Neural crest cell (in vitro differentiated cells): ENCODE measurements around the gene GSK3B. TPM values are rescaled to one million over a fixed set of nuclear protein-coding genes. Genes with fewer than 3 reads are reported as not detected.

ENCODE experiments used
- DNase-seq: peaks from one replicate; pipeline ENCODE4 v3.0.0; 2021; ENCODE audit warnings: low read depth, mixed read lengths, low spot score
- H3K27ac Mint-ChIP-seq: one replicate; pipeline ENCODE4 v1.8.0; 2021; ENCODE audit warnings: mild to moderate bottlenecking, mixed read lengths; ENCODE audit not compliant: unreplicated experiment
- H3K27me3 Mint-ChIP-seq: 2 replicates; pipeline ENCODE4 v1.8.0; 2021; ENCODE audit warnings: low read depth, mild to moderate bottlenecking, mixed read lengths
- H3K36me3 Mint-ChIP-seq: 2 replicates; pipeline ENCODE4 v1.8.0; 2021; ENCODE audit warnings: low read depth, mild to moderate bottlenecking, mixed read lengths
- H3K4me1 Mint-ChIP-seq: 2 replicates; pipeline ENCODE4 v1.8.0; 2021; ENCODE audit warnings: mixed read lengths
- H3K4me3 Mint-ChIP-seq: one replicate; pipeline ENCODE4 v1.8.0; 2021; ENCODE audit warnings: mild to moderate bottlenecking, mixed read lengths
- H3K9me3 Mint-ChIP-seq: 2 replicates; pipeline ENCODE4 v1.8.0; 2021; ENCODE audit warnings: mixed read lengths
- total RNA-seq: library from RNA; stranded (reverse); gene quantifications from 2 replicates; pipeline ENCODE4 v1.2.1, GENCODE V29; 2021
- TF ChIP-seq, protein P1 (sequence below): fragments of 200-600 bp; sonication (generic); conservative IDR thresholded peaks from 2 replicates; pipeline ENCODE4 v1.5.0; 2021; ENCODE audit warnings: antibody characterized with exemption, mild to moderate bottlenecking

The GSK3B gene
- total RNA-seq, 1 donor from 2014 or later, result 81.5 TPM

DNA sequence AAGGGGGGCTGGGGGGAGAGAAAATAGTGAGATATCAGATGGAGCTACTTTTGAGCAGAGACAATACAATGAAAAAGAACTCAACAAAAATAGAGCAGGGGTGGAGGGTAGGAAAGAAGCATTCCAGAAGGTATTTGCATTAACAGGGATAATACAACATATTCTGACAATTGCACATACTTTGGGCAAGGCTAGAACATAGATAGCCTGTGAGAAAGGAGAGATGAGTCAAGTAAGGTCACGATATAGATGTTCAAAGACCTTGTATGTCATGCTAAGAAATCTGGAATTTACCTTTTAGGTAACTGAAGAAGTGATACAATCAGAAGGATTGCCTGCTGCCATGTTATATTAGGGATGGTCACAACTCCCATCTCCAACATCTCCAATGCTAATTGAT, 155.2 kb downstream of the GSK3B start:
- Mint-ChIP-seq H3K27ac (no peak overlapping the region), H3K4me3 (no peak overlapping the region), H3K36me3 (peaks cover 12% of the 10 kb centered on the region), H3K9me3 (no peaks in the 10 kb centered on the region), H3K27me3 (no peaks in the 10 kb centered on the region), H3K4me1 (peaks cover 5% of the 10 kb centered on the region)
- no peak for DNase-seq
- TF ChIP-seq, protein P1, sequence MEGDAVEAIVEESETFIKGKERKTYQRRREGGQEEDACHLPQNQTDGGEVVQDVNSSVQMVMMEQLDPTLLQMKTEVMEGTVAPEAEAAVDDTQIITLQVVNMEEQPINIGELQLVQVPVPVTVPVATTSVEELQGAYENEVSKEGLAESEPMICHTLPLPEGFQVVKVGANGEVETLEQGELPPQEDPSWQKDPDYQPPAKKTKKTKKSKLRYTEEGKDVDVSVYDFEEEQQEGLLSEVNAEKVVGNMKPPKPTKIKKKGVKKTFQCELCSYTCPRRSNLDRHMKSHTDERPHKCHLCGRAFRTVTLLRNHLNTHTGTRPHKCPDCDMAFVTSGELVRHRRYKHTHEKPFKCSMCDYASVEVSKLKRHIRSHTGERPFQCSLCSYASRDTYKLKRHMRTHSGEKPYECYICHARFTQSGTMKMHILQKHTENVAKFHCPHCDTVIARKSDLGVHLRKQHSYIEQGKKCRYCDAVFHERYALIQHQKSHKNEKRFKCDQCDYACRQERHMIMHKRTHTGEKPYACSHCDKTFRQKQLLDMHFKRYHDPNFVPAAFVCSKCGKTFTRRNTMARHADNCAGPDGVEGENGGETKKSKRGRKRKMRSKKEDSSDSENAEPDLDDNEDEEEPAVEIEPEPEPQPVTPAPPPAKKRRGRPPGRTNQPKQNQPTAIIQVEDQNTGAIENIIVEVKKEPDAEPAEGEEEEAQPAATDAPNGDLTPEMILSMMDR, result no peak

DNA sequence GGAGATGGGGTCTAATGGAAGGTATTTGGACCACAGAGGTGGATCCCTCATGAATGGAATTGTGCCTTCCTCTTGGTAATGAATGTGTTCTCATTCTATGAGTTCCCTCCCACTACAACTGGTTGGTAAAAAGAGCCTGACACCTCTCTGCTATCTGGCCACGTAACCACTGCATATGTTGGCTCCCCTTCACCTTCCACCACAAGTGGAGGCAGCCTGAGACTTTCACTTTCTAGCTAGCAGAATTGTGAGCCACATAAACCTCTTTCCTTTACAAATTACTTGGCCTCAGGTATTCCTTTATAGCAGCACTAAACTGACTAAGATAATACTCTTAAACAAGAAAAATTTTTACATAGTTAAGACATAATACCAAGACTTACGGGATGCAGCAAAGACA, 157.0 kb downstream of the GSK3B start:
- Mint-ChIP-seq H3K27ac (no peak overlapping the region), H3K36me3 (peaks cover 8% of the 10 kb centered on the region), H3K27me3 (no peaks in the 10 kb centered on the region), H3K4me3 (no peak overlapping the region), H3K4me1 (no peaks in the 10 kb centered on the region), H3K9me3 (no peaks in the 10 kb centered on the region)
- TF ChIP-seq, protein P1, result no peak
- DNase-seq, result no peak

DNA sequence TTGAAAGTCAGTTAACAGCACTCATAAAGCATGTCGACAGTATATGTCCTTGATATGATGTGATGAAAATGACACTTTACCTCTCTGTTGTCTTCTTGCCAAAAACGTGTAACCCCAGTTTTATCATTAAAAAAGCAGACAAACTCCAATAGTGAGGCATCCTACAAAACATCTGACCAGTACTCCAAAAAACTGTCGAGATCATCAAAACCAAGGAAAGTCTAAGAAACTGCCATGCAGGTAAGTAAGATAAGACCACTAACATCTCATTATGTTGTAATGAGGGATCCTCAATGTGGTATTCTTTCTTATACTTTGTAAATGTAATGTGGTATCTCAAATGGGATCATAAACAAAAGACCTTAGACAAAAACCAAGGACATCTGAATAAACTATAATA, 160.0 kb downstream of the GSK3B start:
- no peak overlapping the region for H3K27ac Mint-ChIP-seq
- no peak for DNase-seq
- H3K9me3 Mint-ChIP-seq, result no peaks in the 10 kb centered on the region
- TF ChIP-seq, protein P1, result no peak
- H3K27me3 Mint-ChIP-seq, result no peaks in the 10 kb centered on the region
- peaks cover 4% of the 10 kb centered on the region for H3K36me3 Mint-ChIP-seq
- no peaks in the 10 kb centered on the region for H3K4me1 Mint-ChIP-seq
- no peak overlapping the region for H3K4me3 Mint-ChIP-seq

DNA sequence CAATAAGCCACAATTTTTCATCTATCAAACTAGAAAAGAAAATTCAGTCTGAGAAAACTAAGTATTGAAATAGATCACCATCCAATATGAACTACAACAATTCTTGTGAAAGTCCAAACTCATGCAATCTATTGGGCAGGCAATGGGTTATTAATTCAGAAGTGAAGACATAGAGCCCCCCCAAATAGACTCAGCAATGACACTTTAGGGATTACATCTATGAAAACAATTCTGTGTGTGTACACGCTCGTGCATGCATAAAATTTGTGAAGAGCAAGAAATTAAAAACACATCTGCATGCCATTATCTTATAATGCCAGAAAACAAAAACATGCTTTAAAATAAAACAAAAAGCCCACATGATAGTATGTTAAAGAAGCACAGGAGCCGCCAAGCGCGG, 161.0 kb downstream of the GSK3B start:
- no peak overlapping the region for H3K27ac Mint-ChIP-seq
- H3K27me3 Mint-ChIP-seq, result no peaks in the 10 kb centered on the region
- no peaks in the 10 kb centered on the region for H3K9me3 Mint-ChIP-seq
- DNase-seq, result no peak
- H3K4me3 Mint-ChIP-seq, result no peak overlapping the region
- peaks cover 4% of the 10 kb centered on the region for H3K36me3 Mint-ChIP-seq
- TF ChIP-seq, protein P1, result no peak
- no peaks in the 10 kb centered on the region for H3K4me1 Mint-ChIP-seq

DNA sequence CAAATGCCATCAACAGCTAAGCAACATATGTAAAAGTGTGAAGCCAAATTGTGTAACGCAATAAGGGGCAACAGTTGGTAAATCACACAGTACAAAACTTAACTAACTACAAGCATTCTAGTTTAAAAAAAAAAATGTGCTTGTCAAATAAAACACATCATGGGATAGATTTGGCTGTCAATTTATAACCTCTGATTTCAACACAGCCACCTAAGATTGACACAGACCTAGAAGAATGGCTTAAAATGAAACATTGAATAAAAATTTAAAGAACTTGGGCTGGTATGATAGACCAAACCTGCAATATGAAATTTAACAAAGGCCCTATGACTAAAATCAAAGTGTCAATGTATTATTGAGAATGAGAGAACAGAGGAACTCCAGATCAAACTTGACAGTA, 164.0 kb downstream of the GSK3B start:
- no peaks in the 10 kb centered on the region for H3K27me3 Mint-ChIP-seq
- no peak for DNase-seq
- TF ChIP-seq, protein P1, result no peak
- no peak overlapping the region for H3K27ac Mint-ChIP-seq
- no peak overlapping the region for H3K4me3 Mint-ChIP-seq
- H3K4me1 Mint-ChIP-seq, result no peaks in the 10 kb centered on the region
- H3K36me3 Mint-ChIP-seq, result no peaks in the 10 kb centered on the region
- no peaks in the 10 kb centered on the region for H3K9me3 Mint-ChIP-seq

DNA sequence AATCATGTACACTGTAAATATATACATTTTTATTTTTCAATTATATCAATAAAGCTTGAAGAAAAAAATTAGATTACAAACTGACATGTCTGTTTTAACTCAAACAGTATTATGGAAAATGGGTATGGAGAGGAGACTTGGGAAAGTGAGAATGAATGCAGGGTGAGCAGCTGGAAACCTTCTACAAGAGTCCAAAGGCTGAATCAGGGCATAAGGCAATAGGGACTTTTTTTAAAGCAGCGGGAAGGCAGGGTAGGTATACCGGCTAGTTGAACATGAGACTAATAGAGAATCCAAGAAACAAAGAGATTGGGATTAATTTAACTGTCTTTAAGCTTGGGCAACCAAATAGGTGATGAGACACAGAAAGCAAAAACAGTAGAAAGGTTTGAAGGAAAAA, 167.1 kb downstream of the GSK3B start:
- TF ChIP-seq, protein P1, result no peak

More for the DNA sequence above, 167.1 kb downstream of the GSK3B start:
- H3K27ac Mint-ChIP-seq, result no peak overlapping the region
- H3K9me3 Mint-ChIP-seq, result no peaks in the 10 kb centered on the region
- no peaks in the 10 kb centered on the region for H3K36me3 Mint-ChIP-seq
- no peak overlapping the region for H3K4me3 Mint-ChIP-seq
- H3K4me1 Mint-ChIP-seq, result no peaks in the 10 kb centered on the region
- no peak for DNase-seq
- no peaks in the 10 kb centered on the region for H3K27me3 Mint-ChIP-seq
